Measurements from ENCODE around the gene RIPK3.
A peak's percentile ranks its signal among the peaks of the same experiment; 100 is the strongest.
"Not testable (repeated sequence)": the region's sequence is repeated elsewhere in the genome, so short reads cannot be mapped to it uniquely, and the experiment has no call there.

Gene RIPK3

GRCh38 chr14:24377126-24377525, 37.3 kb upstream of the RIPK3 start:
- no peak overlapping the region for H3K4me3 ChIP-seq
- no peak for TF ChIP-seq CTCF (IDR thresholded peaks at IDR 0.05)
- no peak for DNase-seq (ENCODE audit: low spot score)
- no peak overlapping the region for H3K27ac ChIP-seq

GRCh38 chr14:24376448-24377070, 36.8 kb upstream of the RIPK3 start:
- Histone ChIP-seq H3K27ac (peak overlapping the region in 1 of 2 donors; percentile 7), H3K4me3 (no peak overlapping the region)
- TF ChIP-seq CTCF (IDR thresholded peaks at IDR 0.05) = no peak
- DNase-seq (ENCODE audit: low spot score) = peak; percentile 54

GRCh38 chr14:24372701-24373416, 33.1 kb upstream of the RIPK3 start:
- H3K27ac ChIP-seq = peak overlapping the region in 1 of 2 donors; percentile 43
- no peak for DNase-seq (ENCODE audit: low spot score)
- H3K4me3 ChIP-seq = no peak overlapping the region
- no peak for TF ChIP-seq CTCF (IDR thresholded peaks at IDR 0.05)

GRCh38 chr14:24371605-24372004, 31.8 kb upstream of the RIPK3 start:
- DNase-seq (ENCODE audit: low spot score); H3K27ac ChIP-seq; H3K4me3 ChIP-seq: not testable (repeated sequence)

- H3K4me3 ChIP-seq = no peak overlapping the region
- peak overlapping the region in 1 of 2 donors; percentile 99 for H3K27ac ChIP-seq
- TF ChIP-seq CTCF (IDR thresholded peaks at IDR 0.05) = no peak
- DNase-seq (ENCODE audit: low spot score) = no peak
Measured at GRCh38 chr14:24370748-24371147, 31.0 kb upstream of the RIPK3 start.

- Histone ChIP-seq H3K4me3 (peak overlapping the region; percentile 88), H3K27ac (peak overlapping the region in 1 of 2 donors; percentile 99)
Measured at GRCh38 chr14:24369907-24370687, 30.3 kb upstream of the RIPK3 start.

More at GRCh38 chr14:24369907-24370687, 30.3 kb upstream of the RIPK3 start:
- no peak for TF ChIP-seq CTCF (IDR thresholded peaks at IDR 0.05)
- DNase-seq (ENCODE audit: low spot score) = no peak

Data from coronary artery (tissue), 2 donors.